Measurements from ENCODE around the gene LMBR1L.

LMBR1L gene, protein sequence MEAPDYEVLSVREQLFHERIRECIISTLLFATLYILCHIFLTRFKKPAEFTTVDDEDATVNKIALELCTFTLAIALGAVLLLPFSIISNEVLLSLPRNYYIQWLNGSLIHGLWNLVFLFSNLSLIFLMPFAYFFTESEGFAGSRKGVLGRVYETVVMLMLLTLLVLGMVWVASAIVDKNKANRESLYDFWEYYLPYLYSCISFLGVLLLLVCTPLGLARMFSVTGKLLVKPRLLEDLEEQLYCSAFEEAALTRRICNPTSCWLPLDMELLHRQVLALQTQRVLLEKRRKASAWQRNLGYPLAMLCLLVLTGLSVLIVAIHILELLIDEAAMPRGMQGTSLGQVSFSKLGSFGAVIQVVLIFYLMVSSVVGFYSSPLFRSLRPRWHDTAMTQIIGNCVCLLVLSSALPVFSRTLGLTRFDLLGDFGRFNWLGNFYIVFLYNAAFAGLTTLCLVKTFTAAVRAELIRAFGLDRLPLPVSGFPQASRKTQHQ

DNA sequence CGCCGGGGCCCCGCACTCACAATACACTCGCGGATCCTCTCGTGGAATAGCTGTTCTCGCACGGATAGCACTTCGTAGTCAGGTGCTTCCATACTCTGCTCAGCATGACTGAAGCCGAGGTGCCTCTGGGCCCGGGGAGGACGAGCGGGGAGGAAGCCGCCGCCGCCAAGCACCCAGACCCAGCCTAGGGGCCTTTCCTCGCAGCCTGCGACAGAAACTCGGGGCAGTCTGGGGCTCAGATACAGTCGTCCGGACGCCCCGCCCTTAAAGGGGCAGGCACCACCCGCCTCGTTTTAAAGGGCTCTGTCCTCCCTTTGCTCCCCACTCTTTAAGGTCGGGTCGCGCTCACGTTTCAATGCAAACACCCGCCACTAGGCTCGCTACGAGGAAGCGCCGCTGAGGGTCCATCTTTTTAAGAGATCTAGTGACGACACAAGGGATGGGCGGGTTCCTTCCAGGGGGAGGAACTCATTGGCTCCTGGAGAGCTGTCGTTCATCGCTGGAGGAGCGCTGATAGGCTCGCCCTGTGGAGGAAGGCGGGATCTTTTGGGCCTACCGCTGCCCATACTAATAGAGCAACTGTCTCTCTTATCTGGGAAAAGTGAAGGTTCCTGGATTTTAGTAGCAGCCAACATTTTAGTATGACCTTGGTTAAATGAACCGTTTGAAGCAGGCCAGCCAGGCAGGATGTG is at the start of gene LMBR1L:
Gene LMBR1L, minus strand, starts transcription at position 384 of the 692 bp plus-strand sequence. Its CDS starts 292 bp downstream, at position 92.
- TF ChIP-seq, protein P1, sequence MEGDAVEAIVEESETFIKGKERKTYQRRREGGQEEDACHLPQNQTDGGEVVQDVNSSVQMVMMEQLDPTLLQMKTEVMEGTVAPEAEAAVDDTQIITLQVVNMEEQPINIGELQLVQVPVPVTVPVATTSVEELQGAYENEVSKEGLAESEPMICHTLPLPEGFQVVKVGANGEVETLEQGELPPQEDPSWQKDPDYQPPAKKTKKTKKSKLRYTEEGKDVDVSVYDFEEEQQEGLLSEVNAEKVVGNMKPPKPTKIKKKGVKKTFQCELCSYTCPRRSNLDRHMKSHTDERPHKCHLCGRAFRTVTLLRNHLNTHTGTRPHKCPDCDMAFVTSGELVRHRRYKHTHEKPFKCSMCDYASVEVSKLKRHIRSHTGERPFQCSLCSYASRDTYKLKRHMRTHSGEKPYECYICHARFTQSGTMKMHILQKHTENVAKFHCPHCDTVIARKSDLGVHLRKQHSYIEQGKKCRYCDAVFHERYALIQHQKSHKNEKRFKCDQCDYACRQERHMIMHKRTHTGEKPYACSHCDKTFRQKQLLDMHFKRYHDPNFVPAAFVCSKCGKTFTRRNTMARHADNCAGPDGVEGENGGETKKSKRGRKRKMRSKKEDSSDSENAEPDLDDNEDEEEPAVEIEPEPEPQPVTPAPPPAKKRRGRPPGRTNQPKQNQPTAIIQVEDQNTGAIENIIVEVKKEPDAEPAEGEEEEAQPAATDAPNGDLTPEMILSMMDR (conservative IDR thresholded peaks at IDR 0.05; ENCODE audit: low read depth, low read length), result peak; percentile 38
- peak; percentile 88 for DNase-seq (ENCODE audit: low read depth)

DNA sequence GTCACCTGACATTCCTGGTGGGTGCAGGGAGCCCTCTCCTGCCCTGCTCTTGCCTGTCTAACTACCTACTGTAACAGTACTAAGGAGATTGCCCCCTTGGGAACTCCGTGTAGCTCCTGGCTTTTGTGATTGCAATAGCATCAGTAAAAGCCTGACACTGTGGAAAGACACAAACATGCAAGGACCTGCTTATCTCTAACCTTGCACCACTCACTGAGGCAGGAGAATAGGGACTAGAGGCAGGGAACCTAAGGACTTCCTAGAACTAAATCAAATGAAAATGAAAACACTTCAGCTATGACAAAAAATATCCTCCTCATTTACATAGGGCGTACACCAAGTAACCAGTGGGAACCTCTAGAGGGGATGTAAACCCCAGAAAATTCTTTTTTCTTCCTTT is 49.8 kb upstream of the LMBR1L start:
- TF ChIP-seq, protein P1 (conservative IDR thresholded peaks at IDR 0.05; ENCODE audit: low read depth, low read length), result no peak
- H3K4me3 ChIP-seq (ENCODE audit: low read length), result no peak overlapping the region
- no peak for DNase-seq (ENCODE audit: low read depth)

More for the DNA sequence above, at the start of gene LMBR1L:
- H3K4me3 ChIP-seq (ENCODE audit: low read length), result peak within 1 kb of the TSS; percentile 88

DNA sequence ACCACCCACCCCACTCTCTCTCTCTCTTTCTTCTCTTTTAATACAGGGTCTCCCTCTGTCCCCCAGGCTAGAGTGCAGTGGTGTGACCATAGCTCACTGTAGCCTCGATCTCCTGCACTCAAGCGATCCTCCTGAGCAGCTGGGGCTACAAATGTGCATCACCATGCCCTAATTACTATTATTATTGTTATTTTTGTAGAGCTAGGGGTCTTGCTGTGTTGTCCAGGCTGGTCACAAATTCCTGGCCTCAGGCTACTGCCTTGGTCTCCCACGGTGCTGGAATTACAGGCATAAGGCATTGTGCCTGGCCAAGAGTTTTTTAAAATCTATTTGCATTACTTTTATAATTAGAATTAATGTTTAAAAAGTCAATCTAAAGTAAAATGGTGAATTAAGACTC is 43.6 kb upstream of the LMBR1L start:
- no peak for DNase-seq (ENCODE audit: low read depth)
- TF ChIP-seq, protein P1 (conservative IDR thresholded peaks at IDR 0.05; ENCODE audit: low read depth, low read length), result no peak
- H3K4me3 ChIP-seq (ENCODE audit: low read length), result no peak overlapping the region

DNA sequence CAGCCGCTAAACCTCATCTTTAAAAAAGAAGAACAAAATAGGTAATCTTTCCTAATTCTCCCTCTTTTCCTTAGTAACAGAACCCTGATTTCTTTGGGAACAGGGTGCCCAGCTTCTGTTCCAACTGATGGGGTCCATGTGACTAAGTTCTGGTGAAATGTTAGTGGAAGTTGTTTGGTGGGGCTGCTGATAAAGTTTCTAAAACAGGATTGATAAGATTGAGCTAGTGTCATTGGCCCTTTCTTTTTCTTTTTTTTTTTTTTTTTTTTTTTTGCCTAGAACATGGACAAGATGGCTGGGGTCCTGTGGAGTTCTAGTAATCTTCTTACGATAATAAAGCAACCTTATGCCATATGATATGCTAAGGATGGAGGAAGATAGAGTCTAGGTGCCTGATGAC is 36.7 kb upstream of the LMBR1L start:
- TF ChIP-seq, protein P1 (conservative IDR thresholded peaks at IDR 0.05; ENCODE audit: low read depth, low read length), result no peak
- no peak overlapping the region for H3K4me3 ChIP-seq (ENCODE audit: low read length)
- no peak for DNase-seq (ENCODE audit: low read depth)

DNA sequence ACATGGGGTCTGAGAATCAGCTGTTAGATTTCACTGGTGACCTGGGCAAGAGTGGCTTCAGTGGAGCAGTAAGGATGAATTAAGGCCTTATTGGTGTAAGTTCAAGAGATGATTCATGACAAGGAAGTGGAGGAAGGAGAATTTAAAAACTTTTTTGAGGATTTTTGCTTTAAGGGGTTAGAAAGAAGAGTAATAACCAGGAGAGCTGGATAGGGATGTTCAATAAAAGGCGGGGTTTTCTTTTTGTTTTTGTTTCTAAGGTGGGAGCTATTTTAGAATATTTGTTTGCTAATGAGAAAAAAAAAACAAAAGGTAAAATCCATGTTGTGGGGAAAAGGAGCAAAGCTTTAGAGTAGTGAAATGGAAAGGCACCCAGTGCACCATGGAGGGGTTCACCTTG is 35.8 kb upstream of the LMBR1L start:
- DNase-seq (ENCODE audit: low read depth), result no peak
- H3K4me3 ChIP-seq (ENCODE audit: low read length), result no peak overlapping the region
- TF ChIP-seq, protein P1 (conservative IDR thresholded peaks at IDR 0.05; ENCODE audit: low read depth, low read length), result no peak

DNA sequence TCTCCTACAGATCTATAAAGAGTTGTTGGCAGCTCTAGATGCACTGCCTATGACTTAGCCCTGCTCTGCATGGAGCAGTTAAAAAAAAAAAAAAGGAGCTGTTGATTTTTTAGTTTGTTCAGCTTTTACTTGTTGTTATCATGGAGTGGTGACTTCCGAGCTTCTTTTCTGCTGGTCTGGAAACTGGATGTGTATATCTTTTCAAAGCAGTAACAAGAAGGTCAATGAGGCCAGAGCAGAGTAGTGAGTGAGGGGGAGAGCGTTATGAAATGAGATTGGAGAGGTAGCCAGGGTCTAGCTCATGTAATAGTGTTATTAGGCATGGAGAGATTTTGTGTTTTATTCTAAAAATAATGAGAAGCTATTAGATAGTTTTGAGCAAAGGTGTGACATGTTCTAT is 33.7 kb upstream of the LMBR1L start:
- TF ChIP-seq, protein P1 (conservative IDR thresholded peaks at IDR 0.05; ENCODE audit: low read depth, low read length), result no peak
- no peak for DNase-seq (ENCODE audit: low read depth)

More for the DNA sequence above, 33.7 kb upstream of the LMBR1L start:
- H3K4me3 ChIP-seq (ENCODE audit: low read length), result no peak overlapping the region

All from retinal pigment epithelial cell (primary cell).